ENCODE data around the gene ALKBH6. TPM values are rescaled to one million over a fixed set of nuclear protein-coding genes. Genes with fewer than 3 reads are reported as not detected.
A peak's percentile ranks its signal among the peaks of the same experiment; 100 is the strongest.

Gene ALKBH6
- total and polyA plus RNA-seq, 2 donors from 2014 or later, result 21.5 to 21.7 TPM

- peak; percentile 100 for DNase-seq
- TF ChIP-seq, protein P1, sequence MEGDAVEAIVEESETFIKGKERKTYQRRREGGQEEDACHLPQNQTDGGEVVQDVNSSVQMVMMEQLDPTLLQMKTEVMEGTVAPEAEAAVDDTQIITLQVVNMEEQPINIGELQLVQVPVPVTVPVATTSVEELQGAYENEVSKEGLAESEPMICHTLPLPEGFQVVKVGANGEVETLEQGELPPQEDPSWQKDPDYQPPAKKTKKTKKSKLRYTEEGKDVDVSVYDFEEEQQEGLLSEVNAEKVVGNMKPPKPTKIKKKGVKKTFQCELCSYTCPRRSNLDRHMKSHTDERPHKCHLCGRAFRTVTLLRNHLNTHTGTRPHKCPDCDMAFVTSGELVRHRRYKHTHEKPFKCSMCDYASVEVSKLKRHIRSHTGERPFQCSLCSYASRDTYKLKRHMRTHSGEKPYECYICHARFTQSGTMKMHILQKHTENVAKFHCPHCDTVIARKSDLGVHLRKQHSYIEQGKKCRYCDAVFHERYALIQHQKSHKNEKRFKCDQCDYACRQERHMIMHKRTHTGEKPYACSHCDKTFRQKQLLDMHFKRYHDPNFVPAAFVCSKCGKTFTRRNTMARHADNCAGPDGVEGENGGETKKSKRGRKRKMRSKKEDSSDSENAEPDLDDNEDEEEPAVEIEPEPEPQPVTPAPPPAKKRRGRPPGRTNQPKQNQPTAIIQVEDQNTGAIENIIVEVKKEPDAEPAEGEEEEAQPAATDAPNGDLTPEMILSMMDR (IDR thresholded peaks at IDR 0.05; ENCODE audit: borderline replicate concordance, extremely low read depth, insufficient read depth), result peak; percentile 38
- peak within 1 kb of the TSS; percentile 7 to 95 (median 83) for H3K9ac ChIP-seq (ENCODE audit: low read length in 3 of 3)
- intact Hi-C loops (cut with DNase I), result no loop called here
- H3K27ac ChIP-seq (ENCODE audit: low read depth in 2 of 2, low read length in 2 of 2), result peak within 1 kb of the TSS; percentile 97 to 98
- peak within 1 kb of the TSS; percentile 77 to 94 (median 80) for H3K4me3 ChIP-seq (ENCODE audit: low read length in 3 of 3)
- H3K9me3 ChIP-seq (ENCODE audit: control insufficient read depth in 2 of 3, insufficient read depth in 1 of 3, low read length in 3 of 3), result no peaks in the 10 kb centered on the region
- no peaks in the 10 kb centered on the region for H3K36me3 ChIP-seq (ENCODE audit: control insufficient read depth in 2 of 3, insufficient read depth in 3 of 3, low read length in 3 of 3)
- peaks cover 0 to 7% (median 0%) of the 10 kb centered on the region in 3 donors for H3K4me1 ChIP-seq (ENCODE audit: control insufficient read depth in 2 of 3, insufficient read depth in 2 of 3, low read depth in 1 of 3, low read length in 3 of 3)
- FAIRE-seq, result peak; percentile 21
- no peaks in the 10 kb centered on the region for H3K27me3 ChIP-seq (ENCODE audit: control insufficient read depth, insufficient read depth, low read length)
Observed at GRCh38 chr19:36054119-36054732, 40.2 kb upstream of the ALKBH6 start, which contains the start of gene THAP8. THAP8 (minus strand) TSS chr19:36054285; CDS start chr19:36054217, 68 bp downstream.

DNA sequence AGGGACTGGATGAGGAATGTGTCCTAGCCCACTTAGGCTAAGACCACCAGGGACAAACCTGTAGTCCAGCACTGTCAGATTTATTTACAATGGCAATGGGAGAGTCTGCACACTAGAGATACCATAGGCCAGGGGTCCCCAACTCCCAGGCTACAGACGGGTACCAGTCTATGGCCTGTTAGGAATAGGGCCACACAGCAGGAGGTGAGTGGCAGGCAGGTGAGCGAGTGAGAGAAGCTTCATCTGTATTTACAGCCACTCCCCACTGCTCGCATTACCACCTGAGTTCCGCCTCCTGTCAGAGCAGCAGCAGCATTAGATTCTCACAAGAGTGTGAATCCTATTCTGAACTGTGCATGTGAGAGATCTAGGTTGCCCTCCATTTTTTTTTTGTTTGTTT, 37.6 kb upstream of the ALKBH6 start:
- Histone ChIP-seq H3K9me3 (ENCODE audit: control insufficient read depth in 2 of 3, insufficient read depth in 1 of 3, low read length in 3 of 3) (no peaks in the 10 kb centered on the region), H3K36me3 (ENCODE audit: control insufficient read depth in 2 of 3, insufficient read depth in 3 of 3, low read length in 3 of 3) (no peaks in the 10 kb centered on the region), H3K27ac (ENCODE audit: low read depth in 2 of 2, low read length in 2 of 2) (no peak overlapping the region), H3K4me1 (ENCODE audit: control insufficient read depth in 2 of 3, insufficient read depth in 2 of 3, low read depth in 1 of 3, low read length in 3 of 3) (peaks cover 0 to 7% (median 0%) of the 10 kb centered on the region in 3 donors), H3K4me3 (ENCODE audit: low read length in 3 of 3) (no peak overlapping the region), H3K9ac (ENCODE audit: low read length in 3 of 3) (peak overlapping the region in 1 of 3 donors; percentile 26), H3K27me3 (ENCODE audit: control insufficient read depth, insufficient read depth, low read length) (no peaks in the 10 kb centered on the region)
- DNase-seq, result no peak
- TF ChIP-seq, protein P1 (IDR thresholded peaks at IDR 0.05; ENCODE audit: borderline replicate concordance, extremely low read depth, insufficient read depth), result no peak
- FAIRE-seq, result no peak
- intact Hi-C loops (cut with DNase I), result no loop called here

GRCh38 chr19:36051236-36051635, 37.2 kb upstream of the ALKBH6 start:
- no peaks in the 10 kb centered on the region for H3K36me3 ChIP-seq (ENCODE audit: control insufficient read depth in 2 of 3, insufficient read depth in 3 of 3, low read length in 3 of 3)
- TF ChIP-seq, protein P1 (IDR thresholded peaks at IDR 0.05; ENCODE audit: borderline replicate concordance, extremely low read depth, insufficient read depth), result no peak
- DNase-seq, result peak in 3 of 5 donors; percentile 24 to 53 (median 26)
- H3K9ac ChIP-seq (ENCODE audit: low read length in 3 of 3), result peak overlapping the region in 1 of 3 donors; percentile 26
- no peaks in the 10 kb centered on the region for H3K9me3 ChIP-seq (ENCODE audit: control insufficient read depth in 2 of 3, insufficient read depth in 1 of 3, low read length in 3 of 3)
- H3K4me1 ChIP-seq (ENCODE audit: control insufficient read depth in 2 of 3, insufficient read depth in 2 of 3, low read depth in 1 of 3, low read length in 3 of 3), result peaks cover 0 to 7% (median 0%) of the 10 kb centered on the region in 3 donors
- FAIRE-seq, result no peak
- H3K27ac ChIP-seq (ENCODE audit: low read depth in 2 of 2, low read length in 2 of 2), result no peak overlapping the region
- H3K27me3 ChIP-seq (ENCODE audit: control insufficient read depth, insufficient read depth, low read length), result no peaks in the 10 kb centered on the region
- intact Hi-C loops (cut with DNase I), result no loop called here
- H3K4me3 ChIP-seq (ENCODE audit: low read length in 3 of 3), result no peak overlapping the region
